NCI-H446 (cell line): ENCODE results near the gene APOBEC3B.
"Not testable (repeated sequence)": the region's sequence is repeated elsewhere in the genome, so short reads cannot be mapped to it uniquely, and the experiment has no call there.

Source experiments
- DNase-seq, 2 experiments: peaks; one replicate each; lab custom pipeline; 2025; lab: John Stamatoyannopoulos, UW

The APOBEC3B gene

GRCh38 chr22:39031434-39032295, 49.5 kb downstream of the APOBEC3B start:
- DNase-seq = not testable (repeated sequence)

- not testable (repeated sequence) for DNase-seq
These were observed 54.9 kb downstream of the APOBEC3B start for GRCh38 chr22:39037071-39037470.

DNA sequence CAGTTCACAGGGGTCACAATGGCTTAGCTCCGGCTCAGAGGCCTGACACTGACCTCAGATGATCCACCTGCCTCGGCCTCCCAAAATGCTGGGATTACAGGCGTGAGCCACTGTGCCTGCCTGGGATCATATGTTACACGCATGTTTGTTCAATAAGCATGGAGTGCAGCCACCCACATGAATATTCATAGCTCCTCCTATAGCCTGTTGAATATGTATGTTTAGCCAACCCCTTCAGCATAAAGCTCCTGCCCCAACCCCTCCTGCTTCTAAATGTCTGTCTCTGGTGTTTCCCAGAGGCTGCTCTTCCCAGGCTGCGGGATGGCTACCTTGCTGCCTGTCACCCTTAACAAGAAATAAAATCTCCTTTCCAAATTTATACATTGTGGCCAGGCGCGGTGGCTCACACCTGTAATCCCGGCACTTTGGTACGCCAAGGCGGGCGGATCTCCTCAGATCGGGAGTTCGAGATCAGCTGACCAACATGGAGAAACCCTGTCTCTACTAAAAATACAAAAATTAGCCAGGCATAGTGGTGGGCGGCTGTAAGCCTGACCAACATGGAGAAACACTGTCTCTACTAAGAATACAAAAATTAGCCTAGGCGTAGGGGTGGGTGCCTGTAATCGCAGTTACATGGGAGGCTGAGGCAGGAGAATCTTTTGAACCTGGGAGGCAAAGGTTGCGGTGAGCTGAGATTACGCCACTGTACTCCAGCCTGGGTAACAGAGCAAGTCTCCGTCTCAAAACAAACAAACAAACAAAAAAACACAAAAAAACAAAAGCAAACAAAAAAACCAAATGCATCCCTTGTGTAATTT, 57.4 kb downstream of the APOBEC3B start:
- DNase-seq = no peak

- DNase-seq = not testable (repeated sequence)
These were observed 58.0 kb downstream of the APOBEC3B start for GRCh38 chr22:39040155-39040537.

- not testable (repeated sequence) for DNase-seq
These were observed 58.6 kb downstream of the APOBEC3B start, which contains the start of gene APOBEC3F for GRCh38 chr22:39040538-39041296. Gene APOBEC3F (plus strand): TSS chr22:39040864. CDS start chr22:39040961, 97 bp downstream.

DNA sequence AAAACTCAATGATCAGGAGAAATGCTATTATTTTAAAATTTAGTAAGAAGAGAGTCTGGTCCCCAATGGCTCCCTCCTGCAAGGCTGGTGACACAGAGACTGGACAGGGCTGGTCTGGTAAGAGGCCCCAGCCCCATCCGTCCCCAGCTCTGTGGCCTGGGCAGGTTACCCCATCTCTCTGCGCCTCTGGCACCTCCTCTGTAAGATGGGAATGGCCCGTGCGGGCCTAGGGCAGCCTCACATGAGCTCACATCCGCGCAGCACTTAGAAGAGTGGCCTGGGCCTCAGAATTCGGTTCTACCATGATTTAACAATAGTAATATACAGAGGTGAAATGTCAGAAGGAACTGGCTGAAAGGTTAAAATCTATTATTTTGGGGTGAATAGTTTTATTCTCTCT, 59.8 kb downstream of the APOBEC3B start:
- no peak for DNase-seq
